ENCODE results near the gene METTL23.
"Not testable (repeated sequence)": the region's sequence is repeated elsewhere in the genome, so short reads cannot be mapped to it uniquely, and the experiment has no call there.

The METTL23 gene

DNA sequence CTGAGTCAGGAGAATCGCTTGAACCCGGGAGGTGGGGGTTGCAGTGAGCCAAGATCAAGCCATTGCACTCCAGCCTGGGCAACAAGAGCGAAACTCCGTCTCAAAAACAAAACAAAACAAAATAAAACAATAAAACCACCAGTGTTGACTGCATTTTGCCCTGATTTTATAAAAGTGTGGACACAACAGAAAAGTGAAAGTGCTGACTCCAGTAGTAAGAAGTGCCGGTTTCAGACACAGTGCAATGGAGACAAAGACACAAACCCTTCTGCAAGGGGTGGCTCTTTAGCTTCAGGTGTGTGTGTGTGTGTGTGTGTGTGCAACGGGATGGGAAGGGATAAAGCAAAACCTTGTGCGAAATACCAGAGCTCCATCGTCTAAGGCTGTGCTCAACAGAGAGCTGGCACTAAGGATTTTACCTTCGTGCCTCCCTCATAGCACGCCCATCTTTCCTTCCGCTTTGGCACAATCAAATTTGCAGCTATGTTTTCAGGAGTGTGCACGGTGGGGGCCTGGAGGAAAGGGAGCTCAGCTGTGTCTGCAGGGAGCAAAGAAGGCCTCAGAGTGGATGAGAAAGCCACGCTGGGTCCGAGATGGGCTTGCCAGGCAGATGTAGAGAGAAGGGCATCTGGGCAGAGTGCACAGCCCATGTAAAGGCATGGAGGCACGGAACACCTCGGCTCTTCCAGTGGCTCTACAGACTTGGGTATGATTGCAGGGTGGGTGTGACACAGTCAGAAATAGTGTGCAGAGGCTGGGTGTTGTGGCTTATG, 31.4 kb upstream of the METTL23 start:
- no peak for DNase-seq

DNA sequence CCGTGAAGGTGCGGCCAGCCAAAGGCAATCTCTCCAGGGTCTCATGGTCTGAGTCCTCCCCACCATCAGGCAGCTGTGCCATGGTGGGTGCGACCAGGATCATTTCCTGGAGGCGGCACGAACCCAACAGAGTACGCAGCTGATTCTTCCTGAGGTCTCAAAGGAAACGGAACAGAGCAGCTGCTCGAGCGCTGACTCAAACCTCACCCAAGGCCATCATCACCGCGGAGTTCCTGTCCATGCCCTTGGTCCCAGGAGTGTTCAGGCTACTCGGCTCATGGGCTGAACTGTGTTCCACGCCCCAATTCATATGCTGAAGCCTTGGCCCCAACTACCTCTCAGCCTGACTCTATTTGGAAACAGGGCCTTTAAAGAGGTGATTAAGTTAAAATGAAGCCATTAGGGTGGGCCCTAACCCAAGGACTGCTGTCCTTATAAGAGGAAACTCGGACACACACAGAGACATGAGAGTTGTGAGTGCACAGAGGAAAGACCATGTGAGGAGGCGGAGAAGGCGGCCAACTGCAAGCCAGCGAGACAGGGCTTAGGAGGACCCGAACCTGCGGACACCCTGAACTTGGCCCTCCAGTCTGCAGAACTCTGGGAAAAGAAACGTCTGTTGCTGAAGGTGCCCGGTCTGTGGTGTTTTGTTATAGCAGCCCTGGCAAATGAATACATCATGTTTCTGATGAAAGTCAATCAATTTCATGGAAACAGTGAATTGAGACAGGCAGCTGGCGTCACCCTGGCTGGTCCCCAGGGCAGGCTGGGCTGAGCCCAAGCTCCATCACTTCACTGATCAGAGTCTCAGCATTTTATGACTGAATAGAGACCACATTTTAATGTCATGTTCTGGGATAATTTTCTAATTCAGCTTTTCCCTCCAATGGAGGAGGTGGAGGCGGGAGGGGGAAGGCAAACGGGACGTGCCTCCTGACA, 29.6 kb upstream of the METTL23 start:
- no peak for DNase-seq

DNA sequence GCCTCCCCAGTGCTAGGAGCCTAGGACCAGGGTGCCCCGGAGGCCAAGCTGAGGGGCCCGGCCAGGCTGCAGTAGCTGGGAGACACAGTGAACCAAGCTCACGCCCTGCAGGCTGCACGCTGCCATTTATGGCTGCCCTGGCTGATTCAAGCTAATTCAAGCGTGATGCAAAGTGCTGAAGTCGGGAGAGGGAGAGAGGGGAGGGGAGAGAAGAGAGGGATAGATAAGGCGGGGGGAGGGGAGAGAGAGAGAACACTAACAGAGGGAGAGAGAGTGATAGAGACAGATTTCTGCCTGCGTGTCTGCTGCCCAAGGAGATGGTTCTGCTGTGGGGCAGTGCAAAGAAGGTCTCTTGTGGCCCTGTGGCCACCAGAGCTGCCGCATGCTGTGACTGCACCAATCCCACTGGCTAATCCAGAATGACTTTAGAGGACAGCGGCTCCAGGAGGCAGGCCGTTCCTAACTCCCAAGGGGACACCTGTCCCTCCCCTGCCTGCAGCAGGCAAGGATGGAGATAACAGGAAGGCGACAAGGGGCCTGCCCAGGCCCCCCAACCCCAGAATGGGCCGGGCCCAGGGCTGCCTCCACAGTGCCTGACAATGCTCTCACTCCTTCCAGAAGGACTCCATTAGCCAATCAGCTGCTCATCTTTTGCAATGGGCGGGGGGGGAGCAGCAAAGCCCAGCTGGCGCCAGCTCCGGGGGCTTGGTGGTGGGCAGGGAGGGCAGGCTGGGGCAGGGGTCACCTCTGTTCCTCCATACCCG, 28.8 kb upstream of the METTL23 start:
- peak; percentile 58 for DNase-seq

DNA sequence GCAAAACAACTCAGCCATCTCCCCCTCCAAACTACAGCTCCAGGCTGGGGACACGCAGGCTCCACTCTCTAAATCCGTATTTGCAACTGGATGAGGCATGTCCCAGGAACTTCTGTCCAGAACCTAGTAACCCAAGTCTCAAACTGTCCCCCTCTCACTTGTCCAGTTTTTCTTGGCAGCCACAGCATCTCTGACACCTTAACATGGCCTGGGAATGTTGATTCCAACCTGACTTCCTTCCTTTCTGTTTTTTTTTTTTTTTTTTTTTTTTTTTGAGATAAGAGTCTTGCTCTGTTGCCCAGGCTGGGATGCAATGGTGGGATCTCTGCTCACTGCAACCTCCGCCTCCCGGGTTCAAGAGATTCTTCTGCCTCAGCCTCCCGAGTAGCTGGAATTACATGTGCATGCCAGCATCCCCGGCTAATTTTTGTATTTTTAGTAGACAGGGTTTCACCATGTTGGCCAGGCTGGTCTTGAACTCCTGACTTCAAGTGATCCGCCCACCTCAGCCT, 28.1 kb upstream of the METTL23 start:
- not testable (repeated sequence) for DNase-seq

DNA sequence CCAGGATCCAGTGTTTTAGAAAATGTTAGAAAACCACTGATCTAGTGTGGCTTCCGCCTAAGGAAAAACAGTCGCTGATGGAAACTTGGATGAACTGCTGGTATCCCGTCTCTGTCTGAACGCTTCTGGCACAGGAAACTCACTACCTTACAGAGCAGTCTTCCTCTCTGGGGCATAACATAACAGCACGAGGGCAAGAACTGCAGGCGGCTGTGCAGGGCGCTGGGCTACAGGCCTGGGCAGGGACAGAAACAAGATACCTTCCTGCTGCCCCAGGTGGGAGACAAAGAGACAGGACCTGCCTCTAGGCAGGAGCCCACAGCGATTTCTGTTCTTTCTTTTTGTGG, 26.4 kb upstream of the METTL23 start:
- no peak for DNase-seq

DNA sequence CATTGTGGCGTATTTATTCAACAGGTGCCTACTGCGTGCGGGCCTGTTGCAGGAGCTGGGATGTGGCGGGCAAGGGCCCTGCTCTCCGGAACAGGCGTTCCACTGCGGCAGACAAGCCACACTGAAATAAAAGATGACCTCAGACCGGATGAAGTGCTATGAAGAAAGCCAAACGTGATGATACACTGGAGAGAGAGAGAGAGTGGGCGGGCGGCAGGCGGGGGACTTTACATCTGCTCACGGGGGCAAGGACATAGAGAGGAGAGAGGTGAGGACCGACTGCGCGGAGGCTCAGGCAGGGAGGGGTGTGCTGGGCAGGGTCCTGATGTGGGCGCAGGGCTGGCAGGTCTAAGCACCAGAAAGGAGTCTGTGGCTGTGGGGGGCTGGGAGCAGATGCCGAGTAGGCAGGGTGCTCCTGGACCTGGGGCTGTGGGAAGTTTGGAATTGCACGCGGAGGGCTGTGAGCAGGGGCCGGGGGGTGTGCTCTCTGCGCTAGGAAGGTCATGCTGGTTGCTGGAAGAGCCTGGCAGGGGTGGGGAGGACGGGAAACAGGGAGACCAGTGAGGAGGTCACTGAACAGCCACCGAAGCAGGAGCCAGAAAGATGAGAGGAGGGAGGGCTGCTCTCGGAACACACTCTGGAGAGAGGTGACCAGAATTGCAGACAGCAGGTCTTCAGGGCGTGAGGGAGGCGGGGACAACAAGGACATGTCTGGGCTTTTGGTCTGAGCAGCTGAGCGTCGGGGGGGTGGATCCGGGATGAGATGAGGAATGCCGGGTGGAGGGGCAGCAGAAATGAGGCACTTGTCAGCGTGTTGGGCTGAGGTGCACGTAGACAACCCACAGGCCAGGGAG, 25.8 kb upstream of the METTL23 start:
- no peak for DNase-seq

DNA sequence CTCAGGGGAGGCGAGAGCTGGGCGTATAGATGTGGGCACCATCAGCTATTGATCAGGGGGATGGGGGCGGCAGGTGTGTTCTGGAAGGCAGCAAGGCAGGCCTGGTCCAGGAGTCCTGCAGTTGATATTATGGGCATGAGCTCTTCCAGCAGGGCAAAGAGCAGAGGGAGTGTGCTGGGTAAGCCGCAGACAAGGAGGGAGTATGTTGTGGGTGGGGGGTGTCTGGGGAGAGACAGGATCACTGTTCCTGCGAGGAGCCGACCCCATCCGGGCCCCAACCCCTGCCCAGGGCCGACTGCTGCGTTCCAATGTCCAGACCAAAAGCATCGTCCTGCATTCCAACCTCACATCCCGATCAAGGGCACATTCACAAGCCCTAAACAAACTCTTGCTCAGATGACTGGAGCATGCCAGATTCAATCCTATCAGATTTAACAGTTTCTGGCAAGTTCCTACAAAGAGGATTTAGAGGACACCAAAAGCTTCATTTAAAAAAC, 25.1 kb upstream of the METTL23 start:
- DNase-seq = no peak

DNA sequence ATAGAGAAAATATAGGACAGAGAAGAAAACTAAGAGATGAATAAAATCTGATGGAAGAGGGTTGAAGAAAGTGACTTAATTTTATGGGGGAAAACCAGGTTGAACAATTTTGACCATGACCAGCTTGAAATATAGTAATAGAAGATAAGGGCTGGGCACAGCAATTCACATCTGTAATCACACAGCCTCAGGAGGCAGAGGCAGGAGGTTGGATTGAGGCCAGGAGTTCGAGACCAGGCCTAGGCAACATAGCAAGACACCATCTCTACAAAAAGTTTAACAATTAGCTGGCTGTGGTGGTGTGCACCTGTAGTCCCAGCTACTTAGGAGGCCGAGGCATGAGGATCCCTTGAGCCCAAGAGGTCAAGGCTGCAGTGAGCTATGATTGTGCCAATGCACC, 24.6 kb upstream of the METTL23 start:
- no peak for DNase-seq

DNA sequence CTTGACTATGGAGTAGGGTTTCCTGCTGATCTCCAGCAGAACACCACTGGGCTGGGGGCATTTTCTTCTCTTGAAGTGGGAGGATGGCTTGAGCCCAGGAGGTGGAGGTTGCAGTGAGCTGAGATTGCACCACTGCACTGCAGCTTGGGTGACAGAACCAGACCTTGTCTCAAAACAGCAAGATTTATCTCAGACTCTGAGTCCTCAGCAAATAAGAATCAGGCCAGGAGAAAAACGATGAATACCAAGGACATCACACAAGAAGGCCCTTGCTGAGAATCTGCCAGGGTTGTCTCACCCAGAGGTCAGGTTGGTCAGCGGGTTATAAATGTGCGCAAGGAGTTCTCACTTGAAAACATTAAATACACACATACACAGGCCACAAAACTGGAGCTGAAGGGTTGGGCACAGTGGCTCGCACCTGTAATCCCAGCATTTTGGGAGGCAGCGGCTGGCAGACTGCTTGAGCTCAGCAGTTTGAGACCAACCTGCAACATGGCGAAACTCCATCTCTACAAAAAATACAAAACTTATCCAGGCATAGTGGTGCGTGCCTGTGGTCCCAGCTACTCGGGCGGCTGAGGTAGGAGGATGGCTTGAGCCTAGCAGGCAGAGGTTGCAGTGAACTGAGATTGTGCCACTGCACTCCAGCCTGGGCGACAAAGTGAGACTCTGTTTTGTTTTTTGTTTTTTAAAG, 23.6 kb upstream of the METTL23 start:
- no peak for DNase-seq

DNA sequence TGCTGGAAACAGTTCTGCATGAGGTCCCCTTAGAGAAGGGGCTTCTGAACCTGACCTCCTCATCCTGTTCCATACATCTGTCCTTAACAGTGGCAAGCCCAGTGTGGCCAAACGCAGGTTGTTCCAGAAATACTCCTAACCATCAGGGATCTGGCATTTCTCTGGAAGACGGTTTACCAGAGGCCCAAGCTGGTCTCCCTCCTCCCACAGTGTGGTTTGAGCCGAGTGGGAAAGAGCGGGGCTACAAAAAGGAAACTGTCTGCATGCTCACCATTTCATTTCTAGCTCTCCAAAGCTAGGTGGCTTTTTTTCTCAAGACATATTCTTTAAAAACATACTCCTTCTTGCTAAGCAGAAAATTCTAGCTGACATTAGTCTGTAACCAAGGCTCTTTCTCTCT, 21.8 kb upstream of the METTL23 start:
- DNase-seq = no peak

DNA sequence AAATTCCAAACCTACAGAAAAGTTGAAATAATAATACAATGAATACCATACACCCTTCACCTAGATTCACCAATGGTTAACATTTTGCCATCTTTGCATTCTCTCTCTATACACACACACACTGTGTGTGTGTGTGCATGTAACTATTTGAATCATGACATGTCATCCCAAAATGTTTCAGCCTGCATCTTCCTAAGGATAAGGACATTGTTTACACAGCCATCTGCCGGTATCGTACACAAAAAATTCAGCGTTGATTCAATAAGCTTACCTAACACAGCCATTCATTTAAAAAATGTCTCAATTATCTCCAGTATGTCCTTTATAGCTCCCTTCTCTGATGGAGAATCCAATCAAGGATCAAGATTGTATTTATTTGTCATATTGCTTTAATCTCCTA, 19.8 kb upstream of the METTL23 start:
- DNase-seq = no peak

DNA sequence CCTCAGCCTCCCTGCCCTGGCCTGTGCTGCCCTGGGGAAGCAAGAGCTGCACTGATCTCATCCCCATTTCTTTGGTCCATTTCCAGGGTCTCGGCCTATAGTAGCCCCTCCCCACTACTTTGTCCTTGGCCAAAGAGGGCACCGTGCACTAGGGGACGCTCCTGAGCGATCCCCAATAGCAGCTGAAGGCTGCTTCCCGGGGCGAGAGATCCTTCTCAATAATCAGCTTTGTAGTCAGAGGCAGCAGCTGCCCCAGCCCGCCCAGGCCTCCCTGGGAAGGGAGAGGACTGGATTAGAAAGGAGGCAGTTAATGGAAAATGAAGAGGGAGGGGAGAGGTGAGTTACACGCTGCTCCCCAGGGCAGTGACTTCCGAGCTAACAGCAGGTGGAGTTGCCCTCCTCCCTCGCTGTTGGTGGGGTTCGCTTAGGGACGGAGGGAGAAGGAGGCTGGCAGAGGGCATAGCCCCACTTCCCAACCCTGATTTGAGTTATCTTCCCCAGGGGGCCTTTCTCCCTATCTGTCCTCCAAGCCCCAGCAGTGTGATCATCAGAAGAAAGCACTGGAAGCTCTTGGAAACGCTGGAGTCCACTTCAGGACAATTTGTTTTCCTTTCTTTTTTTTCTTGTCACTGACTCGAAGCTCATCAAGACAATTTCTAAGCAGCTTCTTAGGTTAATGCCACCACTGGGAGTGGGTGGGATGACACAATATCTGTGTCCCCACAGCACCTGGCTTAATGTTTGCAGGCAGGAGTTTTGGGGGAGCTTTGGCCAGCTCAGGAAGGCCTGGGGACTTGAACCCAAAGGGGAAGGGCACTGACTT, 18.4 kb upstream of the METTL23 start:
- DNase-seq = no peak

DNA sequence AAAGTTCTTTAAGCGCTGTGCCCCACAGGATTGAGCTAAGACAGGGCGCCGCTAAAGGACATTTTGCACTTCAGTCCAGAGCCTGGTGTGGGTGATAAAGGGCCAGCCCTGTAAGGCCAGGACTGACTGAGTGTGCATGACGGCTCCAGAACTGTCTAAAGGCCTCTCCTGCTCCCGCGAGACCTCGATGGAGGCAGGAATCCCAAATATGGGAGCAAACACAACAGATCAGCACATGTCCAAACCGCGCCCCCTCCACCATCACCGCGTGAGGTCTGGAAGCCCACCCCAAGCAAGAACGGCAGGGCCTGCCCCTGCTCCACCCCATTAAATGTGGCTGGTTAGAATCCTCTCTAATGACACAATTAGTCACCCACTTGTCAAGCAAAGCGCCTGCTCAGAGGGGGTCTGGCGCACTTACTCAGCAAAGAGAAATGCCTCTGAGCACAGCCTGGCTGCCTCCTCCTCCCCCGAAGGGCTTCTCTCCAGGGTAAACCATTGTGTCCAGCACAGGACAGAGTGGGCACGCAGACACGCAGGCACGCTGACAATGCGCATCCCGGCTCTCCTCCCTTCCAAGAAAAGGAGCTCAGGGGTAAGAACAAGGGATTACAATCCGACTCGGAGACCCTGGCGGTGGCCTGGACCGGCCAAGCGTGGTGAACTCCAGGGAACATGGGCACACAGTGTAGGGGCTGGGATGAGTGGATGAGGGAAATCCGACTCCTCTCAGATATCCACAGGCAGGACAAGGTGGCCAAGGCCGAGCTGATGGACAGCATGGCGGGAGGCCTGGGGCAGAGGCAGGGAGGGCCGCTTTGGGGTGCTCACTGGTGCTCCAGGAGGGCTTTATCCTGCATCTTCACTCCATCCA, 17.3 kb upstream of the METTL23 start:
- peak; percentile 38 for DNase-seq

DNA sequence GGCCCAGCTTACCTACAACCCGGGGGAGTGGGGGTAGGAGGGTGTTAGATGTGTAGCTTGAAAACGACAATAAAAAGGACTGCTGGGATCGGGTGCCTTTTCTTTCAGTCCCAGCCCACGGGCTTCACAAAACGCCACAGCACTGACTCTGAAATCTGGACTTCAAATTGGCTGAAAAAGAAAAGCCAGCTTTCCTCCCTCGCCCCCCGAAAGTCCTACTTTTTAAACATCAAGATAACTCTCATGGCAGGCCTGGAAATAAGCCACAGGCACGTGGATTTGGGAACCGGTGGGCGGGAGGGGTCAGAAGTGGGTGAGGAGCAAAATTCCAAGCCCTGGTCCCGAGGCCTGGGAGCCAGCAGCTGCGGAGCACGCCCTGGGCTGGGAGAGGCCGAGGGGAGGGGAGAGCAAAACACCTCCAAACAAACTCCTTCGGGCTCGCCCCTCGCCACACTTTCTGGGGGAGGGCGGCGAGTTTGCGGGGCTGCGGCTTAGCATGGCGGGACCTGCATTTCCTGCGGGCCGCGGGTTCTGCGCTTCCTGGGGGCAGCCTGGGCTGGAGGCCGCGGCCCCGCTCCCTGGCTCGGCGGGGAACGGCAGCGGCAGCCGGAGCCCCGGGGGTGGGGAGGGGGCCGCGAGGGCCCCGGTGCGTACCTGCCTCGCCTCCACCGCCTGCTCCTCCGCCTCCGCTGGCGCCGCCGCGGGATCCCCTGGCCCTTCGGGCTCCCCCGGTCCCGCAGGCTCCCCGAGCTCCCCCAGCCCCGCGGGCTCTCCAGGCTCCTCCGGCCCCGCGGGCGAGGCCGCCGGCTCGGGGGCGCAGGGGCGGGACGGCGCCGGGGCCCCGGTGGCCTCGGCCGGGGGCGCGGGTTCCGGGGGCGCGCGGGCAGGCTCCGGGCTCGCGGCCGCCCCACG, 16.4 kb upstream of the METTL23 start:
- DNase-seq = not testable (repeated sequence)

DNA sequence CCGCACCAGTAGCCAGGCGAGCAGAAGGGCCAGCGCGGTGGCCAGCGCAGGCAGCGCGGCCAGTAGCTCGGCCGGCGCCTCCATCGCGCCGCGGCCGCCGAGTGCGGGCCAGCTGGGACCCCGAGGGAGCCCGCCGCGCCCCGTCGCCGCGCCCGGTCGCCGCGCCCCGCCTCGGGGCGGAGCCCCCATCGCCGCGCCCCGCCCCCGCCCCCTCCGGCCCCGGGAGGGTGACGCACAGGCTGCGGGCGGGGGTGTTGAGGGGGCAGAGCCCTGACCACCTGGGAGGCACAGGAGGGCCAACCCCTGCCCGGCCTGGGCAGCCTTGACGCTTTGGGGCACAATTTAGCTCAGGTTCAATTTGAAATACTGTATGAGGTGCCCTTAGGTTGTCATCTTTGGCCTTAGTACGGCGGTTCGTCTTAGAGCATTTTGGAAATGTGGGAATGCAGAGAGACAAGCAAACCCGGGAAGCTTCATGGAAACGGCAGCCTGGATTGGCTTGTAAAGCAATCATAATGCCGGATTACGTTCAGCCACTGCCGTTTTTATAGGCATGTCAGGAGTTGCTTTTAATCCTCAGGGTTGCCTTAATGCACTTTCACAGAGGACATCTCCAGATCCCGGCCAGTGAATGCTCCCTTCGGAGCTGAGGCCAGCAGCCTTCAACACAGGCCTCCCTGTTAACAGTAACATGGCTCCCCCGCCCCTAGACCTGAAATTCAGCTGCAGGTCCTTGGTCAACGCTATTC, 15.6 kb upstream of the METTL23 start, which contains the start of gene MXRA7:
Gene MXRA7 (minus strand): TSS at position 103 of the 749 bp plus-strand sequence. CDS start 19 bp downstream, at position 84.
- DNase-seq = no peak

DNA sequence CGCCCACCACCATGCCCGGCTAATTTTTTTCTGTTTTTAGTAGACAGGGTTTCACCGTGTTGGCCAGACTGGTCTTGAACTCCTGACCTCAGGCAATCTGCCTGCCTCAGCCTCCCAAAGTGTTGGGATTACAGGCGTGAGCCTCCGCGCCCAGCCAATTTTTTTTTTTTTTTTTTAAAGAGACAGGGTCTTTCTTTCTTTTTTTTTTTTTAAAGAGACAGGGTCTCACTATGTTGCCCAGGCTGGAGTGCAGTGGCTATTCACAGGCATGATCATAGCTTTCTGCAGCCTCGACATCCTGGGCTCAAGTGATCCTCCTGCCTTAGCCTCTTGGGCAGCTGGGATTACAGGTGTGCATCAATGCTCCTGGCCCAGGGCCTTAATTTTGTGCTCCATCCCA, 14.3 kb upstream of the METTL23 start:
- DNase-seq = not testable (repeated sequence)

DNA sequence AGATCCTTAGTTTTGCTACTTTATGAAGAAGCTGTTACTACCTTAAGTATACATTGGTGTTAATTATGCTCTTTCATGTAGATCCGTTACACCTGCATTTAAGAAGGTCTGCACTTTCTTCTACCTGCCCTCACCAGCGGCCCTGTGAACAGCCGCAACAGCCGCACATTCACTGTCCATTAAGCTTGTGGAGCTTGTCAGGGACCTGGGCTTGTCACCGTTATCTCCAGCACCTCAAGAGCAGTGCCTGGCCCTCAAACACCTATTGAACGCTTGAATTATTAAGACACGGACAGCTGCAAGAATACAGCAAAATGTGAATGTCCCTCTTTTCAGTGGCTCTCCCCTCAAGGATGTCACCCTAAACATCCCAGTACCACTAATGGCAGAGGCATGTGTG, 12.9 kb upstream of the METTL23 start:
- DNase-seq = no peak
